ENCODE measurements around the gene KIFAP3.

DNA sequence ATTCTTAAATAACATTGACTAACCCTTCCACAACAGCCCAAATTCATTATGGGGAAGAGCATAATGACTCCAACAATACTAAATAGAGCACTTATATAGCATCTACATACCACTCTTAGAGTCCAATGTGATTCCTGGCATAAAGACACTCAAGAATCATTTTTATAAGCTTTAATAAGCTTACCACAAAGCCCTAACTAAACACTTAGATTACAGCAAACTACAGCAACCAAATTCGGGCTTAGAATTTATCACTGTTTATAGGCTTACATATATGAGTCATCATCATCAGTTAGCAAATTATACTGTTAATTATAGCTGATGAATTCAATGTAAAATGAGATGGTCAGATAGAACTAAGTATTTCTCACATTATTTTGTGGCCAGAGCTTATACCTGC is 188.1 kb downstream of the KIFAP3 start:
- no peak for TF ChIP-seq POLR2A (IDR thresholded peaks at IDR 0.05)
- TF ChIP-seq, protein P1, sequence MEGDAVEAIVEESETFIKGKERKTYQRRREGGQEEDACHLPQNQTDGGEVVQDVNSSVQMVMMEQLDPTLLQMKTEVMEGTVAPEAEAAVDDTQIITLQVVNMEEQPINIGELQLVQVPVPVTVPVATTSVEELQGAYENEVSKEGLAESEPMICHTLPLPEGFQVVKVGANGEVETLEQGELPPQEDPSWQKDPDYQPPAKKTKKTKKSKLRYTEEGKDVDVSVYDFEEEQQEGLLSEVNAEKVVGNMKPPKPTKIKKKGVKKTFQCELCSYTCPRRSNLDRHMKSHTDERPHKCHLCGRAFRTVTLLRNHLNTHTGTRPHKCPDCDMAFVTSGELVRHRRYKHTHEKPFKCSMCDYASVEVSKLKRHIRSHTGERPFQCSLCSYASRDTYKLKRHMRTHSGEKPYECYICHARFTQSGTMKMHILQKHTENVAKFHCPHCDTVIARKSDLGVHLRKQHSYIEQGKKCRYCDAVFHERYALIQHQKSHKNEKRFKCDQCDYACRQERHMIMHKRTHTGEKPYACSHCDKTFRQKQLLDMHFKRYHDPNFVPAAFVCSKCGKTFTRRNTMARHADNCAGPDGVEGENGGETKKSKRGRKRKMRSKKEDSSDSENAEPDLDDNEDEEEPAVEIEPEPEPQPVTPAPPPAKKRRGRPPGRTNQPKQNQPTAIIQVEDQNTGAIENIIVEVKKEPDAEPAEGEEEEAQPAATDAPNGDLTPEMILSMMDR (IDR thresholded peaks at IDR 0.05), result no peak

Data from thyroid gland (tissue), 4 donors.